Panc1 (cell line): Measurements from ENCODE around the gene RAP1GDS1.

Experiments
- CTCF ChIP-seq: fragments of 450-650 bp; IDR thresholded peaks from 2 replicates; pipeline ENCODE4 v1.5.1; 2017; ENCODE audit warnings: mild to moderate bottlenecking
- POLR2AphosphoS5 ChIP-seq: IDR thresholded peaks from 2 replicates; pipeline ENCODE4 v1.6.1; 2012; ENCODE audit warnings: mild to moderate bottlenecking, low read depth, low read length, moderate library complexity
- REST ChIP-seq, 2 experiments: IDR thresholded peaks; 2 replicates each; pipeline ENCODE4 v1.6.1; 2011 to 2012; ENCODE audit warnings: low read depth in 2 of 2, control low read depth in 1 of 2, low read length in 1 of 2, mild to moderate bottlenecking in 1 of 2, moderate library complexity in 1 of 2; ENCODE audit not compliant: insufficient read depth in 1 of 2
- SIN3A ChIP-seq: IDR thresholded peaks from 2 replicates; pipeline ENCODE4 v1.6.1; 2012; ENCODE audit warnings: low read depth, mild to moderate bottlenecking, low read length, moderate library complexity, borderline replicate concordance; ENCODE audit not compliant: insufficient read depth

- TF ChIP-seq POLR2AphosphoS5 (peak; percentile 91), REST (IDR thresholded peaks at IDR 0.05; ENCODE audit: insufficient read depth in 1 of 2, low read depth in 2 of 2, low read length in 1 of 2) (no peak), SIN3A (peak; percentile 62; the same call in 1 of the 2 replicates), CTCF (no peak)
These were observed at the start of gene RAP1GDS1 for GRCh38 chr4:98260579-98261404.
